Hypothalamus (tissue), 51 donors: ENCODE results near the gene LRRIQ1.
"Not testable (repeated sequence)": the region's sequence is repeated elsewhere in the genome, so short reads cannot be mapped to it uniquely, and the experiment has no call there.

Experiments
- DNase-seq, 51 donors: peaks; one replicate each; lab custom pipeline; 2025; lab: John Stamatoyannopoulos, UW

Gene LRRIQ1

DNA sequence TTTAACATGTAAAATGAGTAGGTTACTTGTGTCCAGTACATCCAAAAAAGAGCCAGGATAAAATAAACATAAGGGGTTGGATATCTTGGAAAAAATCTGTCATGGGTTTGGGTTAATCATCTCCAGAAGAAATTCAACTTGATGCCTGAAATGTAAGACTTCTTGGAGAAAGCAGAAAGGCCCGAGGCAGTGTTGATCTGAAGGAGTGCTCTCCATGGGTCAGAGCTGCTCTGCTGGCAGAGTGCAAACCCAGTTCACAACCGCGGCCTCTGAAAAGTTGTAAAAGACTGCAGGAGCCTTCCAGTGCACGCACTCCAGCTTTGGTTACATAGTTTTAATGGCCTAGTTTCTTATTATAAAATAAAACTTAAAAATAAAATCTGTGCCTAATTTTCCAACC, 146.5 kb downstream of the LRRIQ1 start:
- DNase-seq = no peak

DNA sequence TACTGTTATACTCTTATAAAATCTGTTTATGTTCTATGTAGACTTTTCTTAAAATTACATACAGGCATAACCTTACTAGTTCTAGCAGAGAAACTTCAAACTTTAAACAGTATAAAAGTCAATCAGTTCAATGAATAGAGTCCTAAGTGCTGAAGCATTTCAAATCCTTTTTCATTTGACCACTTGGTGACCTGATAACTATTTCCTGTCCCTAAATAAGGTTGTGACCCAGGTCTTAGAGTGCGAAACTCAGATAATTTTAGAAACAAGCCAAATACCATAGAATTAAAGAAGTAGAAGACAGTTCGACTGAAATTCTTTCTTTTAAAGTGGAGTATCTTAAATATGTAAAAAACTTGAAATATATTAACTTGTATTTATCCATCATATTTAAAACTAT, 147.7 kb downstream of the LRRIQ1 start:
- no peak for DNase-seq

DNA sequence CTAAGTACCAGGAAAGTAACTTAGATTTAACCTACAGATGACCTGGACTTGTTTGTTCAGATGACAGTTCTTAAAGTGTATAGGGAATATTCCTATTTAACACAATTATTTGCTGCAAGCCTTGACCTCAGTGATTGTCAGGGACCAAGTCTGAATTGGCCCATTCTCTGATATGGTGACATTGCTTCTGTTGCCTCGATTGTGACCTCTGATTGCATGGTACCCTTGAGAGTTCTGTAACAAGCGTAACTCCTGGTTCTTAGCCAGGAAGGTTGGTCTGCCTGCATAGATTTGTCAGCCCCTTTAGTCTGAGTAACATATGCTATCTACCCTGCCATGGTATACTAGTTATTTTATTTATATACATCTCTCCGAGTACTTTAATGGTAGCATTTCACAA, 150.1 kb downstream of the LRRIQ1 start:
- no peak for DNase-seq

DNA sequence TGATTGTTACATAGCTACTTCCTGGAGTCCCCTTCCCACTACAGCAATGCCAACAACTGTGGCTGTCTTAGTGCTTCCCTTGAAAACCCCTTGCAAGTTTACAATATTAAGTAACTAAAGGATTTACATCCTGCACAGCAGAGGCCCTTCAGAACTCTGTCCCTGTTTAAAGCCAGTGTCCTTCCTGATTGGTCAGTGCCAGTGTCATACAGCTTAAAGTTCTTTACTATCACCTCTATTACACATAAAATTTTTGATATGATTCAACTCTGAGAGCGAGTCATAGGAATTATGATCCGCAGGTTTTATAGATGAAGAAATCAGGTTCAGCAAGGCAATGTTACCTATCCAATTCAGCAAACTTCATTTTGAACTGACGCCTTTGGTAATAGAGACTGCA, 152.5 kb downstream of the LRRIQ1 start:
- DNase-seq = no peak

DNA sequence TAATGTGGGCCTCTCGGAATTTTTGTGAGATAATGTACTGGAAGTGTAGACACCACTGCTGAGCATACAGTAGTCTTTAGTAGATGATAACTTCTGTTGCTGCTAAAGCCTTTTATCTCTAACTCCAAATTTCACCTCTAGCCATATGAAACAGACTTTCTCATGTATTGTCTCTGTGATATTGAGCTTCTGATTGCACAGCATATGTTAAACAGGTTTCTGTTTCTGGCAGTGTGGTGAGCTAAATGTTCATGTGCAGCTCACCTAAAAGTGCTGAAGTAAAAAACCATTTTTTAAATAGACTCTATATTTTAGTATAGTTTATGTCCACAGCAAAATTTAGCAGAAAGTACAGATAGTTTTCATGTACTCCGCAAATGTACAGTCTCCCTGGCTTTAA, 154.6 kb downstream of the LRRIQ1 start:
- DNase-seq = no peak

DNA sequence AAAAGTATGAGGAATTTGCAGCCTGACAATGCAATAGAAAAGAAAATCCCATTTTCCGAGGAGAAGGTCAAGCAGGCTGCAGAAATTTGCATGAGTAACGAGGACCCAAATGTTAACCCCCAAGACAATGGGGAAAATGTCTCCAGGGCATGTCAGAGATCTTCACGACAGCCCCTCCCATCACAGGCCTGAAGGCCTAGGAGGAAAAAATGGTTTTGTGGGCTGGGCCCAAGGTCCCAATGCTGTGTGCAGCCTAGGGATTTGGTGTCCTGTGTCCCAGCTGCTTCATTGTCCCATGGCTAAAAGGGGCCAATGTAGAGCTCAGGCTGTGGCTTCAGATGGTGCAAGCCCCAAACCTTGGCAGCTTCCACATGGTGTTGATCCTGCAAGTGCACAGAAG, 167.7 kb downstream of the LRRIQ1 start:
- DNase-seq = not testable (repeated sequence)

DNA sequence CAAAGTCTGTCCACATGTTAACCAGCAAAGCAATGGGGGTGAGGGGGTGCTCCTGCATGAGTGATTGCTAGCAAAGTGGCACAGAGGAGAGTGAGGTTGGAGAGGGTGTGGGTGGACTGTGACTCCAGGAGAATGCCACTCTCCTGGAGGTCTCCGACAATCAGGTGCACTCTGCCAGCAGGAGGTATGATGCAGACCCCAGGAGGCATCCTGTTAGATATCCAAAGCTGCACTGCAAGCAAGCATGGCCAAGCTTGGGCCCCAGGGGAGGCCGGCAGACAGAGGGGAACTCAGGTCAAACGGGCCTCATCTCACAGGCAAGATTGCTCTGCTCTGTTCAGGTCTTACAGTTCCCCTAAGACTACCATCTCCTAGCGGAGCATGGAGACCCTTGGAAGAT, 170.4 kb downstream of the LRRIQ1 start:
- DNase-seq = no peak

DNA sequence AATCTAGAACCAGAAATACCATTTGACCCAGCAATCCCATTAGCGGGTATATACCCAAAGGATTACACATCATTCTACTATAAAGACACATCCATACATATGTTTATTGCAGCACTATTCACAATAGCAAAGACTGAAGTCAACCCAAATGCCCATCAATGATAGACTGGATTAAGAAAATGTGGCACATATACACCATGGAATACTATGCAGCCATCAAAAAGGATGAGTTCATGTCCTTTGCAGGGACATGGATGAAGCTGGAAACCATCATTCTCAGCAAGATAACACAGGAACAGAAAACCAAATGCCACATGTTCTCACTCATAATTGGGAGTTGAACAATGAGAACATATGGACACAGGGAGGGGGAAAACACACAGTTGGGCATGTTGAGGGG, 188.2 kb downstream of the LRRIQ1 start:
- DNase-seq = not testable (repeated sequence)

DNA sequence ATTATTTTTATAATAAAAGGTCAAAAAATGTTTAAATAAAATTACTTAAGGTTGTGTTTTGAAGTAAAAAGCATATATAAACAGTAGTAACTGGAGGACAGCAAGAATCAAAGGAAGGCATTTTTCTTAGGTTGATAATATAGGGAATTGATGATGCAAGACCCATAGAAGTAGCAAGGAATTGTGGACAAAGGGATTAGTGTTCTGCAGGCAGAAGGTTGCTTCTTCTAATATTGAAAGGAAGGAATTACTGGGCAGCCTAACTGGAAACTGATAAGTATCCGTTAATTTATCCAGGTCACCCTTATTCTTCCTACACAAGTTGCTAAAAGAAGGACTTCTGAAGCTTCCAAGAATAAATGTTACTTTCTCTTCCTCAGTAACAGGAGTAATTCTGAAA, 189.3 kb downstream of the LRRIQ1 start:
- DNase-seq = no peak

DNA sequence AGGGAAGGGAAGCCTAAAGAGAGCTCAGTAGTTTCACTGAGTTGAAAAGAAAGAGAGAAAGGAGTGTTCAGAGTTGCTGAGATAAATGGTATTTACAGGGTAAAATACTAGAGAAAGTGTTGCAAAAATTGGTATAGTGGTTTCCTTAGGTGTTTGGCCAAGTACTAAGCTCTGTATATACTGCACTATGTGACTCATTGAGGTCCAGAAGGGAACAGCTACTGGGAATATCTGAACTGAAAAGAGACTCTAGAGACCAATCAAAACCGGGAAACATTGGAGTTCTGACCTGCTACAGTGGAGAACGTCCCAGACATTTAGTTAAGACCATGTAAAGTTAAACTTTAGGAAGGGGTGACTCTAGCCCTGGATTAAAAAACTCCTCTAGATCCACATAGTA, 201.2 kb downstream of the LRRIQ1 start:
- no peak for DNase-seq

DNA sequence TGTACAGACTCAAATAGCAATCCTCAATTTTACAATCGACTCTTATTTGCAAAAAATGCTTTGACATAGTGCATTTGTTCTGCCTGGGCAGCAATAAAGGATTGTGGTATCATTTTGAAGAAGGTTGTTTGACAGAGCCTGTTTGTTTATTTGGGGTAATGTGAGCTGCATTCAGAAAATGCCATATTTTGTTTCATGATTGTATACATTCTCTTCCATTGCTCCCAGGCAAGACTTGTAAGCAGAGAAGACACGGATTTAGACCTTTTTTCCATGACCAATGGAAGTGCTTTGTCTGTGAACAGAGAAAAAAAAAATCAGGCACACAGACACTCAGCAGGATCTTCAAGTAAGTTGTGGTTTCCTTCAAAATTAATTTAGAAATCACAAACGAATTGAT, 208.4 kb downstream of the LRRIQ1 start:
- DNase-seq = no peak

DNA sequence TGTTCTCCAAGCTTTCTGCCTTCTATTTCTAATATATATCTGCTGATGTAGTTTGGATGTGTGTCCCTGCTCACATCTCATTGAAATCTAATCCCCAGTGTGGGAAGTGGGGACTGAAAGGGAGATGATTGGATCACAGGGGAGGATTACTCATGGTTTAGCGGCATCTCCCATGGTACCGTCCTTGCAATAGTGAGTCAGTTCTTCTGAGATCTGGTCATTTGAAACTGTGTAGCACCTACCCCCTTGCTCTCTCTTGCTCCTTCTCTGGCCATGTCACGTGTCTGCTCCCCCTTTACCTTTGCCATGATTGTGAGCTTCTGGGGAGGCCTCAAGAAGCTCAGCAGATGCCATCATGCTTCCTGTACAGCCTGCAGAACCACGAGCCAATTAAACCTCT, 217.7 kb downstream of the LRRIQ1 start:
- no peak for DNase-seq

DNA sequence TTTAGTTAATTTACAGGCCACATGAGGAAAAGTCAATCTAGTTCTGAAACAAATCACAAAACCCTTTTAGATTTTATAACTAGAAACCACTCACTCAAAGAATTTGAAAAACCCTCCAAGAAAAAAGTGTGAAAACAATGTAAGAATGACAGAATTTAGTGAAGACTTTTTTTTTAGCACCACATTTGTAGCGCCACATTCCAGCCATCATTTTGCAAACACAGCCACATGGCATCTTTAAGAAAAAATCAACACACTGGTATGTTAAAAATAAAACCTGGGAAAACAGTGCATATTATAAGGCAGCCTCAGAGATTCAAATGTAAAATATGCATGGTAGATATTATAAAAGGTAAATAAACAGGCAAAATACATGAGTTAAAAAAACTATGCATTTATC, 221.5 kb downstream of the LRRIQ1 start:
- no peak for DNase-seq

DNA sequence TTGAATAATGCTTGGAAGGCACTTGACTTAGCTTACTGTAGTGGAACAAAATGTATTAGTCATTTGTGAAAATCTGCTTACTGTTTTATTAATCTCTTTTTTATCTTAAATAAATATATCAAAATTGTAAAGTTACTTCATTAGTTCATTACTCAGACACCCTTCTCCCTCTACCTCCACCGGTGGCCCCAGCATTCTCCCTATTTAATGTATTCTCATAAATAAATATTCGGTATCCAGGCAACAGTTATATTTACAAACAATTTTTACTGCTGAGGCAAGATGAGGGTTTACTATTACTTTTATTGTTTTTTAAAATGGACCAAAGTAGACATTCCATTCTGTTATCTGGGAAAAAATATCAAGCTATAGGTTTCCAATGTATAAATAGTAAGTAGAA, 224.3 kb downstream of the LRRIQ1 start:
- DNase-seq = no peak

DNA sequence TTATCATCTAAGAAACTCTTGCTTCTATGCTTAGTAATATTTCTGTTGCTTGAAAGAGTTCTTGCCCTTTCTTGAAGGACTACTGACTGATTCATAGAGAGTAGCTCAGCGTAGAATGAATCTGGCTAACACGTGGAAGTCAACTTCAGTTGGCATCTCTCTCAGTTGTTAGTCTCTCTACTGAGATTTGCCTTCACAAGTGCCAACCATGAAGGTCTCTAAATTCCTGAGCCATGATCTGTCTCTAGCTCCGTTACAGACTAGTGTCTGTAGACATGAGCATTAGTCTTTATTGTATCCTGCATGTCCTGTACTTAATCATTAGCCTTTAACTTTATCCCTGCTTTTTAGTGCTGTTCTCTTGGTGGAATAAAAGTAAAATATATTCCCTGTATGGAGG, 224.7 kb downstream of the LRRIQ1 start:
- DNase-seq = no peak

DNA sequence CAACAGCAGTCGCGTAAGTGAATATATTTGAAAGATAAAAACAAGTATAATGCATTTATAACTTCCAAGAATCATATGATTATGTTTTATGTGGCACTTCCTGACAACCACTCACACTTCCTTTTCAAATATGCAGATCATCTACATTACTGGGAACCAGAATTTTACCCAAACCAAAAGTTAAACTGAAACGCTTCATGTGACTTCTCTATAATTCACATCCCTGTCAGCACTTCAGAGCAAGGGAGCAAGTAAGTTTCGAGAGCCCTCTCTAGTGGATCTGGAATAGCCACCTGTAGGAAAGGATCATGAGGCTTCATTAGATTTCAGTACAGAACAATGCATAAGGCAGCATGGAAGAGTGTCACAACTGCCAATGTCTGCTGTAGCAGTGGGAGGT, 230.2 kb downstream of the LRRIQ1 start:
- DNase-seq = no peak

DNA sequence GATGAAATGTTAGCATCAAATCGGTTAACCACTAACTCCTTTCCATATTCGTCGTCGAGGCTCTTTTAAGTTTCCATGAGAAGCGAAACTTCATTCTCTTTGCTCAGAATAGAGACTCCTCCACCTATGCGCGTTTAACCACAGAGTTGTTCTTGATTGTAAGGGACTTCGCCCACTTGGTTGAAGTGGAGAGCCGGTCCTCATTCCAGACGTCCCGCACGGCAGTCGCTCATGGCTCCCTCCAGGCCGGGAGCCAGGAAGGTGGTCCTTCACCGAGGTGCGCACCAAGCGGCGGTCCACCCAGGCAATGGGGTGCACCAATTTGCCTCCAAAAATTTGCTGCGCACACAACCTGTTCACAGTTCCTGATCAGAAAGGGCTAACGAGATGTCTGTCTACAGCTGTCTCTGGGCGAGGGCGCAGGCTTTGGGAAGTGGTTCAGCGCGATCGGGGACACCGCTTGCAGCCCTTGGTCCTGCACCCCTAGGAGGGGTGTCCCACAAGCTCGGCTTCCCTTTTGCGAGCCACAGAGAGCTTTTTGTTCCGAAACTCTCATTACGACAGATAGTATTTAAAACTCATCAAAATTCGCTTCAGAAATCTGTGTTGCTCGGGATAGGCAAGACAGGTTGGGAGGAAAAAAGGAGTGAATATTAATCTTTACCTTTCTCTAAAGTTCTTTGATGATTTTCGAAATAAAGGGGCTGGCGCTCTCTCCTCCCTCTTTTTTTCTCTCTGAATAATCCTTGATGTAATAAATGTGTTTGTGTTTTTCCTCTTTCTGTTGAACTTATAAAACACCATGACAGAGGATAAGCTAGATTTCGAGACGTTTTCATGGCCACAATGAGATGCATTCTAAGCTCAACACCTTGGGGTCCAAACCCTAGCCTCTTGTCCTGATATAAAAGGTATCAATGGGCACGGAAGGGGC, 237.5 kb downstream of the LRRIQ1 start:
- DNase-seq = no peak

DNA sequence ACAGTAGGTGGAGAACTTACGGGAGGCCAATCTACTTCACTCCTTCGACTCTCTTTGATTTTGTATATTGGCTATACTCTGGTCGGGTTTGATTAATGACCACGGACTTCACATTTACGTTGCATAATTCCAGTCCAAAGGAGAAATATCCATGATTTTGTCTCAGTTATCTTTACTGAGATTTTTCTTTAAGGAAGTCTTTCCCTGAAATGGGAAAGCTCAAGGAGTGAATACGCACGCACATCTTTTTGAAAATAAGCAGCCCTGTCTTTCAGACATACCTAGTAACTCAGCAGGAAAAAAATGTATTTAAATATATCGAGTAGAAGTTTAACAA, 238.1 kb downstream of the LRRIQ1 start:
- DNase-seq = no peak

DNA sequence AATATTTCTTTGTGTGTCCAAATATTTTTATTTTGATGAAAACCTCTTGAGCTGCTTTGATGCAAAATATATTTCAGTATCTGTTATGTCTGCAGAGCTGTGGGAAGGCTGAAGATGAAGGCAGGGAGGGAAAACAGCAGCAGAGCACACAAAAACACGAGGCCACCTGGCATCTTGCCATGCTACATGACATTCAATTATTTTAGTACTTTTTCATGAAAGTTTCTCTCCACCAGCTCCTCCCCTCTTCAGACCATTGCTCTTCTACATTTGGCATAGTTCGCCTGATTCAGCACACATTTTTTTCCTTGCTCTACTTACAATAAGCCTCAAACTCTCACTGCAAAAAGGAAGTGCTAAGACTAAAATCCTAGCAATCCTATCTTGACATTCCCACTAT, 239.2 kb downstream of the LRRIQ1 start:
- no peak for DNase-seq

DNA sequence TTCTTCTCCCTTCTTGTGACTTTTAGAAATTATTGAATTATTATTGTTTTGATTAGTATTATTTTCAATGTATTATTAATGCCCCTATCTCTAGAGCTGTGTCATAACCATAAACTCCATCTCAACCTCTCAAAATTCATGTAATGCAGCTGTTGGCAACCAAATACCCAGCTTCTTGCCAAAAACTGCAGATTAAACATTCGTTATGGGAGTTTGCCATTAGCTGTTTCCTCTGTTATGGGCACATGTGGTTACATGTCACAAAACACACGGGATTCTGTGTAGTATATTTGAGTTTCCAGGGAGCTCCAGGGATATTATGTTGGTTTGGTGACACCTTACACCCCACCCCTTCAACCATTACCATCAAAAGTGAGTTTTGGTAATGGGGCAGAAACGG, 241.0 kb downstream of the LRRIQ1 start:
- no peak for DNase-seq

DNA sequence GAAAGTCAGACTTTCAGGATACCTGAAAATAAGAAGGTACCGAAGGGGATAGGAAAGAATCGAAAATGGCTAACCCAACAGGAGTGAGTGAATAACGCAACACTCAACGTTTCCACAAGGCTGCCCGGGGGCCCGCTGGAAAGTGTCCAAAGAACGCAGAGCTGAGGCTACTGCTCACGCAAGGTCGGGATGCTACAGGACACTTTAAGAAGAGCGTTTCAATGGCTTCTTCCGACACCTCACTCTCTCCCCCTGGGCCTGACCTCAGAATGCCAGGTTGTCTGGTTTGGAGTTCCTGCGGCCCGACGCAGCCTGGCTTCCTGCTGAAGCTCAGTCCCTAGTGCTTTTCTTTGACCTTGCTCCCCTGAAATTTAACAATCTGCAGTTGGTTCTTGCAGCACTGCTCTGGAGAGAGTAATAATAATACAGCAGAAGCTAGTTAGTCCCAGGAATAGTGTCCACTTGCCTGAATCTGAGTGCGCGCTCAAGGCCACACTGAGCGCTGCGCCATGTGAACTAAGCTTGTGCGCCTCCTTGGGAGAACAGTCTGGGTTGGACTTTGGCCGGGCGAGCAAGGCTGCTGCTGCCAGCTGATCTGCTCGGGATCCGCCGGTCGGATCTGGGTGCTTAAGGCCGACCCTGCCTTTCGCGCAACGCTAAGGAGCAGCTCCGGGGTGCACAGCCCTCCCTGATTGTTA, 241.9 kb downstream of the LRRIQ1 start:
- DNase-seq = no peak
